HL-60 (cell line): ENCODE results near the gene MLN.

Source experiments
- DNase-seq, 2 experiments: peaks; one replicate each; pipeline ENCODE4 v3.0.0-alpha.2; 2010 to 2020; ENCODE audit warnings: low read depth in 1 of 2, low spot score in 1 of 2
- H3K27ac ChIP-seq: fragments of 250-450 bp; sonication (Bioruptor Pico); replicated peaks from 2 replicates; pipeline ENCODE4 v1.5.1; 2020; ENCODE audit warnings: mild to moderate bottlenecking, moderate library complexity
- H3K27me3 ChIP-seq: fragments of 250-450 bp; sonication (Bioruptor Pico); 2 replicates; pipeline ENCODE4 v1.5.1; 2021; ENCODE audit warnings: mild to moderate bottlenecking, moderate library complexity; ENCODE audit not compliant: insufficient read depth, poor library complexity, severe bottlenecking
- H3K4me3 ChIP-seq: replicated peaks from 2 replicates; pipeline ENCODE4 v1.5.1; 2011; ENCODE audit warnings: mild to moderate bottlenecking, control low read depth, low read length; ENCODE audit not compliant: insufficient read depth
- GABPA ChIP-seq: IDR thresholded peaks from 2 replicates; pipeline ENCODE4 v1.6.1; 2012; ENCODE audit warnings: low read depth
- POLR2AphosphoS5 ChIP-seq: IDR thresholded peaks from 2 replicates; pipeline ENCODE4 v1.6.1; 2012; ENCODE audit warnings: low read depth
- SPI1 ChIP-seq: IDR thresholded peaks from 2 replicates; pipeline ENCODE4 v1.6.1; 2012; ENCODE audit warnings: low read depth, mild to moderate bottlenecking, borderline replicate concordance

The MLN gene

GRCh38 chr6:33745548-33745947 lies 58.3 kb downstream of the MLN start:
- Histone ChIP-seq H3K27me3 (peaks cover 14% of the 10 kb centered on the region), H3K4me3 (no peak overlapping the region), H3K27ac (no peak overlapping the region)
- DNase-seq: no peak
- TF ChIP-seq POLR2AphosphoS5 (no peak), SPI1 (no peak)

GRCh38 chr6:33744895-33745546 lies 58.8 kb downstream of the MLN start:
- H3K4me3 ChIP-seq: no peak overlapping the region
- DNase-seq: no peak

More at GRCh38 chr6:33744895-33745546, 58.8 kb downstream of the MLN start:
- H3K27ac ChIP-seq: no peak overlapping the region
- peaks cover 14% of the 10 kb centered on the region for H3K27me3 ChIP-seq
- TF ChIP-seq SPI1: no peak
- no peak for TF ChIP-seq POLR2AphosphoS5
- TF ChIP-seq GABPA: no peak
